Aortic smooth muscle cell (primary cell): Measurements from ENCODE around the gene NDUFV1. TPM values are rescaled to one million over a fixed set of nuclear protein-coding genes. Genes with fewer than 3 reads are reported as not detected.

Experiments
- total RNA-seq: library from RNA; depleted of rRNA; stranded (reverse); fragments of >200 nt; gene quantifications from 2 replicates; pipeline ENCODE4 v1.2.3, GENCODE V29; 2014

NDUFV1 gene
- 164 and 209 TPM in 2 replicates for total RNA-seq

DNA sequence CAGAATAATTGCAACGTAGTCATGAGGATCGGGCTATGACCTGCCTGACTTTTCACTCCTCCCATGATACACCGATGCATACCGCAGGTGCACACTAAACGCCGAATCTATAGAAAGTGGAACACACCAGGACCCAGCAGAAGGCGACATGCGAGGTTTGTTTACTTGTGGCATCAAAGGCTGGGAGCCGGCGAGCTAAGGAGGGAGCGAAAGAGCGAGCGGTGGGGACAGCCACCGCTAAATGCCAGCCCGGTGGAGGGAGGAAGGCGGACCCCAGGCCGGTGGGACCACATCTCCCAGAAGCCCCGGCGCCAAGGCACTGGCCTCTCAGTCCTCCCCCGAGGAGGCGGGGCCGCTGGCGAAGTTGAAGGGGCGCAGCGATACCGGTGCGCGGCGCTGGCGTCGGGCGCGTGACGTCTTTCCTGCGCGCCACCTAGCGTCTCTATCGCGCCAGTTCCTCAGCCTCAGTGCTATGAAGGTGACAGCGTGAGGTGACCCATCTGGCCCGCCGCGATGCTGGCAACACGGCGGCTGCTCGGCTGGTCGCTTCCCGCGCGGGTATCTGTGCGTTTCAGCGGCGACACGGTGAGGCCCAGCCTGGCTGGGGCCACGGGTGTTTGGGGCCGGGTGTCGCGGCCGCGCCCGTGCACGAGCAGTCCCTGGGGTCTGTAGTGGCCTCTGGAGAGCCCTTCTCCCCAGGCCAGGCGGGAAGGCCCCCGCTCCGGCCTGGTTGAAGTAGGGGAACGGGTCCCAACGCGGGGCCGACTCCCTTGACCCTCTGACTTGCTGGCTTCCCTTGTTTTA is at the start of gene NDUFV1:
Gene NDUFV1, plus strand, starts transcription at position 445 of the 804 bp plus-strand sequence. Its CDS starts 69 bp downstream, at position 514.

DNA sequence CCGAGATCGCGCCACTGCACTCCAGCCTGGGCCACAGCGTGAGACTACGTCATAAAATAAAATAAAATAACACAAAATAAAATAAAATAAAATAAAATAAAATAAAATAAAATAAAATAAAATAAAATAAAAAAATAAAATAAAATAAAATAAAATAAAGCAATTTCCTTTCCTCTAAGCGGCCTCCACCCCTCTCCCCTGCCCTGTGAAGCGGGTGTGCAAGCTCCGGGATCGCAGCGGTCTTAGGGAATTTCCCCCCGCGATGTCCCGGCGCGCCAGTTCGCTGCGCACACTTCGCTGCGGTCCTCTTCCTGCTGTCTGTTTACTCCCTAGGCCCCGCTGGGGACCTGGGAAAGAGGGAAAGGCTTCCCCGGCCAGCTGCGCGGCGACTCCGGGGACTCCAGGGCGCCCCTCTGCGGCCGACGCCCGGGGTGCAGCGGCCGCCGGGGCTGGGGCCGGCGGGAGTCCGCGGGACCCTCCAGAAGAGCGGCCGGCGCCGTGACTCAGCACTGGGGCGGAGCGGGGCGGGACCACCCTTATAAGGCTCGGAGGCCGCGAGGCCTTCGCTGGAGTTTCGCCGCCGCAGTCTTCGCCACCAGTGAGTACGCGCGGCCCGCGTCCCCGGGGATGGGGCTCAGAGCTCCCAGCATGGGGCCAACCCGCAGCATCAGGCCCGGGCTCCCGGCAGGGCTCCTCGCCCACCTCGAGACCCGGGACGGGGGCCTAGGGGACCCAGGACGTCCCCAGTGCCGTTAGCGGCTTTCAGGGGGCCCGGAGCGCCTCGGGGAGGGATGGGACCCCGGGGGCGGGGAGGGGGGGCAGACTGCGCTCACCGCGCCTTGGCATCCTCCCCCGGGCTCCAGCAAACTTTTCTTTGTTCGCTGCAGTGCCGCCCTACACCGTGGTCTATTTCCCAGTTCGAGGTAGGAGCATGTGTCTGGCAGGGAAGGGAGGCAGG is 23.2 kb upstream of the NDUFV1 start, which contains the start of gene GSTP1:
Gene GSTP1, plus strand, starts transcription at position 566 of the 958 bp plus-strand sequence. Its CDS starts 32 bp downstream, at position 598.

DNA sequence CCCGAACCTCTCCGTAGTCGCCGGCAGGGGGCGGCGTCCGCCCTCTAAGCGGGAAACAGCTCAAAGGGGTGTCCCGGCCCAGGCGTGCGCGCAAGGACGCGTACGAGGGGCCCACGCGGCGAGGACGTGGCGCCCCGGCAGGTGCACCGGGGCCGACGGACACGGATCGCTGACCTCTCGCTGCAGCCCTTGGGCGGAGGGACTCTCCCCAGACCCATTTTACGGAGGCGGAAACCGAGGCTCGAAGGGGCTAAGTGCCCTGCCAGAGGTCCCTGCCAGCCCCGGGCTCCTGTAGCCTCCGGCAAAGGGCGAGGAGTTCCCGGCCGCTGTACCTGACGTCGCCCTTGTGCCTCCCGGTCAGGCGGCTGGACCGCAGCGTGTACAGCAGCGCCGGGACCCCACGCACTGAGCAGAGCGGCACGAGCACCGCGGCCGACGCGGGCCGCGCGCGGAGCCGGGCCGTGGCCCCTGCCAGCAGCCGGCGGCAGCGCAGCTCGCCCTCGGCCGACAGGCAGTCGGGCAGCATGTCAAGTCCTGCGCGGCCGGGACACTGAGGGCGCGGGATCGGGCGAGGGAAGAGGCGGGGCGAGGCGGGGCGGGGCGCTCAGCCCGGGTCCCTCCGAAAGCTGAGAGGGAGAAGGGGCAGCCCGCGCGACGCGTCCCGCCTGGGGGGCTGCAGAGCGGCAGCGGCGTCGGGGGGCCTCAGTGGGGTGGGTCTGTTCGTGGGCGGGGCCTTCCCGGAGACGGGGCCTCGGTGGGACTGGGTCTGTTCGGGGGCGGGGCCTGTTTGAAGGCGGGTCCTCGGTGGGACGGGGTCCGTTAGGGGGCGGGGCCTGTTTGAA is 22.9 kb downstream of the NDUFV1 start, which contains the start of gene NUDT8:
Gene NUDT8, minus strand, starts transcription at position 552 of the 842 bp plus-strand sequence. Its CDS starts 26 bp downstream, at position 526.

DNA sequence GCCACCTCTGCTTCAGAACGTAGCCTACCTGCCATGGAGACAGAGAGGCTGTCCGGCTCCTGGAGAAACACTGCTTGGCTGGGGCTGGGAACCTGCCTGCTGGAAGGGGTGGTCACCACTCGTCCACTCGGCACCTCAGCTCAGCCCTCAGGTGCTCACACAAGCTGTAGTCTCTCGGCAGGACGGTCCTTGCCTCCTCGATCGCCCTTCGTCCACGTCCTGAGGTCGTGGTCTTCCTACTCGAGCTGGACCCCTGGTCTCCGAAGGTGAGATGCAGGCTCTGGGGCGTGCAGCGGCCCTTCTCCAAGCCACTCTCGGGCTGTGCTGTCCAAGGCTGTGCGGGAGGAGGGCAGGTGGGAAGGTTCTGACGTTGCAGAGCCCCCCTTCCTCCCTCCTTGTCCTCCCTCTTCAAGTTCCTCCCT is 32.7 kb downstream of the NDUFV1 start, which contains the start of gene TBX10:
Gene TBX10, minus strand, starts transcription at position 326 of the 422 bp plus-strand sequence. Its CDS starts 291 bp downstream, at position 35.

Other genes with a start within 250 kb of the NDUFV1 start
- gene CLCF1, start 233.3 kb upstream of the NDUFV1 start, total RNA-seq = 4.7 and 7.7 TPM in 2 replicates
- 5.2 and 5.8 TPM in 2 replicates for gene RAD9A, start 214.9 kb upstream of the NDUFV1 start, total RNA-seq
- 146 and 165 TPM in 2 replicates for gene PPP1CA, start 205.1 kb upstream of the NDUFV1 start, total RNA-seq
- not detected in 2 replicates for gene TBC1D10C, start 202.9 kb upstream of the NDUFV1 start, total RNA-seq
- 0.13 and 0.75 TPM in 2 replicates for gene CARNS1, start 191.3 kb upstream of the NDUFV1 start, total RNA-seq
- gene RPS6KB2, start 178.4 kb upstream of the NDUFV1 start, total RNA-seq = 42.8 and 53.8 TPM in 2 replicates
- gene PTPRCAP, start 169.3 kb upstream of the NDUFV1 start, total RNA-seq = 0.25 and 0.26 TPM in 2 replicates
- 128 and 130 TPM in 2 replicates for gene CORO1B, start 163.5 kb upstream of the NDUFV1 start, total RNA-seq
- gene GPR152, start 154.2 kb upstream of the NDUFV1 start, total RNA-seq = not detected in 2 replicates
- 0.19 and 0.26 TPM in 2 replicates for gene CABP4, start 151.6 kb upstream of the NDUFV1 start, total RNA-seq
- 20.5 and 21.1 TPM in 2 replicates for gene TMEM134, start 137.7 kb upstream of the NDUFV1 start, total RNA-seq
- 87.0 and 102 TPM in 2 replicates for gene AIP, start 123.9 kb upstream of the NDUFV1 start, total RNA-seq
- 28.8 and 41.4 TPM in 2 replicates for gene PITPNM1, start 101.6 kb upstream of the NDUFV1 start, total RNA-seq
- 15.4 and 16.2 TPM in 2 replicates for gene CDK2AP2, start 98.8 kb upstream of the NDUFV1 start, total RNA-seq
- gene CABP2, start 83.5 kb upstream of the NDUFV1 start, total RNA-seq = not detected in 2 replicates
- 1,013 and 1,126 TPM in 2 replicates for gene GSTP1, start 23.1 kb upstream of the NDUFV1 start, total RNA-seq
- gene NUDT8, start 23.0 kb downstream of the NDUFV1 start, total RNA-seq = 5.1 and 7.3 TPM in 2 replicates
- not detected in 2 replicates for gene TBX10, start 32.8 kb downstream of the NDUFV1 start, total RNA-seq
- gene ACY3, start 43.8 kb downstream of the NDUFV1 start, total RNA-seq = not detected in 2 replicates
- gene ALDH3B2, start 67.7 kb downstream of the NDUFV1 start, total RNA-seq = not detected in 2 replicates